CD4-positive, alpha-beta T cell treated with Interleukin-4 for 1 hour (primary cell): ENCODE measurements around the gene RAB11FIP4.
"Not testable (repeated sequence)": the region's sequence is repeated elsewhere in the genome, so short reads cannot be mapped to it uniquely, and the experiment has no call there.

ENCODE experiments used
- DNase-seq, 2 donors: peaks; one replicate each; pipeline ENCODE4 v3.0.0-alpha.2; 2020 to 2022

The RAB11FIP4 gene

GRCh38 chr17:31391496-31391949, at the start of gene RAB11FIP4:
RAB11FIP4 (plus strand) TSS chr17:31391675; CDS start chr17:31391853, 178 bp downstream.
- peak in 1 of 2 donors; percentile 24 for DNase-seq

- not testable (repeated sequence) for DNase-seq
Measured at GRCh38 chr17:31345191-31345747, 46.2 kb upstream of the RAB11FIP4 start.

- DNase-seq, result no peak
Measured at GRCh38 chr17:31349454-31349853, 42.0 kb upstream of the RAB11FIP4 start.

GRCh38 chr17:31355935-31356334, 35.5 kb upstream of the RAB11FIP4 start:
- no peak for DNase-seq

- no peak for DNase-seq
Measured at GRCh38 chr17:31357091-31357490, 34.4 kb upstream of the RAB11FIP4 start.

GRCh38 chr17:31357839-31358394, 33.6 kb upstream of the RAB11FIP4 start:
- no peak for DNase-seq

GRCh38 chr17:31364012-31364411, 27.5 kb upstream of the RAB11FIP4 start:
- DNase-seq, result no peak

GRCh38 chr17:31366088-31366487, 25.4 kb upstream of the RAB11FIP4 start:
- DNase-seq, result no peak

- DNase-seq, result no peak
Measured at GRCh38 chr17:31369266-31369665, 22.2 kb upstream of the RAB11FIP4 start.

GRCh38 chr17:31371511-31372097, 19.9 kb upstream of the RAB11FIP4 start:
- DNase-seq, result no peak

GRCh38 chr17:31373150-31374093, 18.1 kb upstream of the RAB11FIP4 start:
- peak; percentile 31 to 75 for DNase-seq

- no peak for DNase-seq
Measured at GRCh38 chr17:31374094-31374447, 17.4 kb upstream of the RAB11FIP4 start.

- no peak for DNase-seq
Measured at GRCh38 chr17:31374503-31374902, 17.0 kb upstream of the RAB11FIP4 start.

- DNase-seq, result no peak
Measured at GRCh38 chr17:31378638-31379037, 12.8 kb upstream of the RAB11FIP4 start.

- no peak for DNase-seq
Measured at GRCh38 chr17:31379597-31380205, 11.8 kb upstream of the RAB11FIP4 start.

GRCh38 chr17:31381165-31381668, 10.3 kb upstream of the RAB11FIP4 start:
- no peak for DNase-seq

- DNase-seq, result not testable (repeated sequence)
Measured at GRCh38 chr17:31382668-31383275, 8.7 kb upstream of the RAB11FIP4 start.

- not testable (repeated sequence) for DNase-seq
Measured at GRCh38 chr17:31383488-31383887, 8.0 kb upstream of the RAB11FIP4 start.

GRCh38 chr17:31385428-31386285, 5.8 kb upstream of the RAB11FIP4 start:
- DNase-seq, result no peak

GRCh38 chr17:31386542-31387075, 4.9 kb upstream of the RAB11FIP4 start:
- no peak for DNase-seq

- DNase-seq, result no peak
Measured at GRCh38 chr17:31387438-31387837, 4.0 kb upstream of the RAB11FIP4 start.
